WTC11 (cell line): ENCODE measurements around the gene DCXR. TPM values are rescaled to one million over a fixed set of nuclear protein-coding genes. Genes with fewer than 3 reads are reported as not detected.

Experiments used
- ATAC-seq: fragments of 200-7000 bp; cut with Tn5 transposase; 2 replicates; pipeline ENCODE4 v1.10.0; 2021; ENCODE audit warnings: mild to moderate bottlenecking, moderate library complexity
- CTCF ChIA-PET: fragments of 300-600 bp; sonication (Branson Sonifier 250); formaldehyde crosslinking; loops from one replicate; lab custom pipeline; 2021; ENCODE audit warnings: antibody characterized with exemption; lab: Charles Lee
- POLR2A ChIA-PET: fragments of 350-600 bp; sonication (Branson Sonifier 250); formaldehyde crosslinking; loops from one replicate; lab custom pipeline; 2021; ENCODE audit warnings: antibody characterized with exemption; lab: Charles Lee
- DNase-seq: peaks from one replicate; pipeline ENCODE4 v3.0.0; 2021; ENCODE audit warnings: low spot score
- H3K27ac Mint-ChIP-seq: 2 replicates; pipeline ENCODE4 v1.8.0; 2021; ENCODE audit warnings: mixed read lengths
- H3K27me3 Mint-ChIP-seq: 2 replicates; pipeline ENCODE4 v1.8.0; 2021; ENCODE audit warnings: low read depth, mild to moderate bottlenecking, moderate library complexity, mixed read lengths
- H3K36me3 Mint-ChIP-seq: 2 replicates; pipeline ENCODE4 v1.8.0; 2021; ENCODE audit warnings: mixed read lengths
- H3K4me1 Mint-ChIP-seq: 2 replicates; pipeline ENCODE4 v1.8.0; 2022; ENCODE audit warnings: mixed read lengths
- H3K4me3 Mint-ChIP-seq: 2 replicates; pipeline ENCODE4 v1.8.0; 2021; ENCODE audit warnings: mild to moderate bottlenecking, moderate library complexity, mixed read lengths
- H3K9me3 Mint-ChIP-seq: 2 replicates; pipeline ENCODE4 v1.8.0; 2021; ENCODE audit warnings: mixed read lengths
- ELF4 ChIP-seq: sonication (generic); formaldehyde crosslinking; IDR thresholded peaks from 2 replicates; pipeline ENCODE4 v1.8.1; 2022; ENCODE audit warnings: low read depth, mild to moderate bottlenecking, moderate library complexity, missing genetic modification reagents
- FOXP1 ChIP-seq: sonication (generic); formaldehyde crosslinking; IDR thresholded peaks from 2 replicates; pipeline ENCODE4 v1.8.0; 2022; ENCODE audit warnings: missing genetic modification reagents, mild to moderate bottlenecking, moderate library complexity, borderline replicate concordance
- GABPB1 ChIP-seq: sonication (generic); formaldehyde crosslinking; IDR thresholded peaks from 2 replicates; pipeline ENCODE4 v1.8.1; 2023; ENCODE audit warnings: mild to moderate bottlenecking, missing genetic modification reagents
- IRF2 ChIP-seq: sonication (generic); formaldehyde crosslinking; IDR thresholded peaks from 2 replicates; pipeline ENCODE4 v1.8.0; 2022; ENCODE audit warnings: low read depth, missing genetic modification reagents, borderline replicate concordance
- NFATC4 ChIP-seq: fragments of 250-450 bp; sonication (Bioruptor Pico); IDR thresholded peaks from 2 replicates; pipeline ENCODE4 v1.9.0; 2021; ENCODE audit warnings: mild to moderate bottlenecking
- NR2C2 ChIP-seq: sonication (generic); formaldehyde crosslinking; IDR thresholded peaks from 2 replicates; pipeline ENCODE4 v1.8.0; 2022; ENCODE audit warnings: mild to moderate bottlenecking, missing genetic modification reagents
- OVOL2 ChIP-seq: fragments of 250-450 bp; sonication (Bioruptor Pico); IDR thresholded peaks from 2 replicates; pipeline ENCODE4 v1.9.0; 2021; ENCODE audit warnings: mild to moderate bottlenecking, borderline replicate concordance
- RORB ChIP-seq: fragments of 250-450 bp; sonication (Bioruptor Pico); IDR thresholded peaks from 2 replicates; pipeline ENCODE4 v1.9.0; 2021; ENCODE audit warnings: mild to moderate bottlenecking
- ZNF121 ChIP-seq: sonication (generic); formaldehyde crosslinking; IDR thresholded peaks from 2 replicates; pipeline ENCODE4 v1.8.0; 2023; ENCODE audit warnings: missing genetic modification reagents
- ZNF263 ChIP-seq: sonication (generic); formaldehyde crosslinking; IDR thresholded peaks from 2 replicates; pipeline ENCODE4 v1.8.1; 2022; ENCODE audit warnings: low read depth, mild to moderate bottlenecking, moderate library complexity, missing genetic modification reagents
- ZNF671 ChIP-seq: fragments of 250-450 bp; sonication (Bioruptor Pico); IDR thresholded peaks from 2 replicates; pipeline ENCODE4 v1.8.0; 2021; ENCODE audit warnings: mild to moderate bottlenecking
- total RNA-seq: library from RNA; stranded (reverse); gene quantifications from 3 replicates; pipeline ENCODE4 v1.2.3, GENCODE V29; 2021
- TF ChIP-seq, protein P1 (sequence below): sonication (generic); formaldehyde crosslinking; IDR thresholded peaks from 2 replicates; pipeline ENCODE4 v1.8.1; 2022; ENCODE audit warnings: mild to moderate bottlenecking, missing genetic modification reagents, moderate library complexity, borderline replicate concordance
- TF ChIP-seq, protein P2 (sequence below): sonication (generic); formaldehyde crosslinking; IDR thresholded peaks from 2 replicates; pipeline ENCODE4 v1.8.1; 2022; ENCODE audit warnings: low read depth, missing genetic modification reagents, borderline replicate concordance
- TF ChIP-seq, protein P3 (sequence below): sonication (generic); formaldehyde crosslinking; IDR thresholded peaks from 2 replicates; pipeline ENCODE4 v1.8.0; 2022; ENCODE audit warnings: mild to moderate bottlenecking, missing genetic modification reagents
- TF ChIP-seq, protein P4 (sequence below): sonication (generic); formaldehyde crosslinking; IDR thresholded peaks from 2 replicates; pipeline ENCODE4 v1.8.1; 2022; ENCODE audit warnings: missing genetic modification reagents, borderline replicate concordance

Gene DCXR
- total RNA-seq, 1 experiment from 2014 or later, result 130 TPM

DNA sequence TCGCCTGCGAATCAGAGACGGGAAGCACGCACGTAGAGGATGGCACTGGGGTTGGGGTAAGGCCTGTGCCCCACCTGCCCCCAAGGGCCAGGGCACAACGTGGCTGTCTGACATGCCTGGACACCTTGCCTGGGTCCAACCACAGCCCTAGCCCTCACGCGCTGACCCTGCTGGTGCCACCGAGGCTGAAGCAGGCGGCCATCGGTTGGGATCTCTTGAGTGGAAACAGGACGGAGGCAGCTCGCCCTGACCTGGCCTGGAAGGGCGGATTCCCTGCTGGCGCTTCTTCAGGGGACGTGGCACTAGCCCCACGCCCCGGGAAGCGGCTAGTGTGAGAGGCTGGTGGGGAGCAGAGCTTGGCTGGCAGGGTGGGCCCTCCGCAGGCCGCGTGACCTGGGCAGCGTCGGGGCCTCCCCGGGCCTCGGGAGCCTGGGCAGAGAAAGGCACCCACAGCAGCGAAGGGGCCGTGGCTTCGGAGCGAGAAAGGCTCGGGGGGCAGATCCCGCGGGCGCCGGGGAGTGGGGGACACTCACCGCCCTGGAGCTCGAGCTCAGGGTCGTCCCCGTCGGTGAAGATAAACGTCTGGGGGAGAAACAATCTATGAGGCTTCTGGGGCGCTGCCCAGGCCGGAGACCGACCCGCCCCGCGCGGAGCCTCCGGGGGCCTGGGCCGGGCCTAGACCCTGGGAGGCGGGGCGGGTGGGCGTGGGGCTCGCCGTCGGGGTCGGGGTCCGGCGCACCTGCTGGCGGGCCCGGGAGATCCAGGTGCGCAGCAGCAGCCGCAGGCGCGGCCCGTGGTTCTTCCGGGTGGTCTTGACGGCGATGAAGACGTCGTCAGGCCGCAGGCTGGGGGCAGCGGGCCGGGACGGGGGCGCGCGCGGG lies 13.5 kb upstream of the DCXR start:
- no peaks in the 10 kb centered on the region for H3K9me3 Mint-ChIP-seq
- TF ChIP-seq RORB (CRISPR knock-in tag) (no peak), FOXP1 (CRISPR knock-in tag) (peak; percentile 42; the same call in 1 of the 2 replicates)
- POLR2A ChIA-PET, result interaction anchor here (1.8 kb wide), 1 partner anchor 14 kb away, joined by 6 read pairs; the partner anchor contains the start of gene DCXR
- peak overlapping the region; percentile 79 for H3K27ac Mint-ChIP-seq
- H3K4me1 Mint-ChIP-seq, result peaks cover 4% of the 10 kb centered on the region
- H3K4me3 Mint-ChIP-seq, result peak overlapping the region; percentile 89
- CTCF ChIA-PET, result interaction anchor here (0.5 to 5.8 kb wide), 5 partner anchors 13 to 51 kb away, joined by 3 to 31 read pairs (median 3); partner anchors contain the start of genes DCXR, FASN, LRRC45 and RAC3
- peak; percentile 18 for ATAC-seq
- peaks cover 15% of the 10 kb centered on the region for H3K36me3 Mint-ChIP-seq
- DNase-seq, result no peak
- no peaks in the 10 kb centered on the region for H3K27me3 Mint-ChIP-seq

DNA sequence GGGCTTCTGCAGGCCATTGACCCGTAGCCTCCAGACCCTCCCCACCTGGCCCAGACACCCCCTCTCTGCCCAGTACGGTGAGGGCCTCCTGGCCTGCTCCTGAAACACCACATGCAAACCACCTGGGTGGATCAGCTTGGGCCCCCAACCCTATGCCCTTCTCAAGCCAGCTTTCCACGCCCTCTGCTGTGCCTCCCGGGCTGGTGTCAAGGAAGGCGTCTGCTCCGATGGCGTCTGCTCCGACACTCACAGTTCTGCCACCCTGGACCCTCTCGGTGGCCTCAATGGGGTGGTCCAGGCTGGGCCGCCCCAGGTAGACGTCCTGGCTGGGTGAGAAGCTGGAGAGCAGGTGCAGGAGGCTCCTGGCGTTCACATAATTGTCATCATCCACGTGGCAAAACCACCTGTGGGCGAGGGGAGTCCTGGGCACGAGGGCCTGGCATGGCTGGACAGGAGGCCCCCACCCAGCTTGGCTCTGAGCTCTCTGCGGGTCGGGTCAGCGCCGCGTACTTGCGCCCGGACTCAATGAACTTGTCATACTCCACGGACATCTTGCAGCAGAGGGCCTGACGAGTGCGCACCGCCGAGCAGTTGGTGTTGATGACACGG lies 12.8 kb upstream of the DCXR start:
- Mint-ChIP-seq H3K9me3 (no peaks in the 10 kb centered on the region), H3K4me1 (peaks cover 4% of the 10 kb centered on the region), H3K4me3 (peak overlapping the region; percentile 89), H3K27me3 (no peaks in the 10 kb centered on the region), H3K27ac (peak overlapping the region; percentile 79), H3K36me3 (peaks cover 14% of the 10 kb centered on the region)
- TF ChIP-seq GABPB1 (CRISPR knock-in tag) (no peak), NR2C2 (CRISPR knock-in tag) (no peak), NFATC4 (CRISPR knock-in tag) (no peak), ELF4 (CRISPR knock-in tag) (no peak), ZNF671 (CRISPR knock-in tag) (no peak), ZNF121 (CRISPR knock-in tag) (no peak), OVOL2 (CRISPR knock-in tag) (no peak), ZNF263 (CRISPR knock-in tag) (no peak), IRF2 (CRISPR knock-in tag) (no peak)
- TF ChIP-seq, protein P1, sequence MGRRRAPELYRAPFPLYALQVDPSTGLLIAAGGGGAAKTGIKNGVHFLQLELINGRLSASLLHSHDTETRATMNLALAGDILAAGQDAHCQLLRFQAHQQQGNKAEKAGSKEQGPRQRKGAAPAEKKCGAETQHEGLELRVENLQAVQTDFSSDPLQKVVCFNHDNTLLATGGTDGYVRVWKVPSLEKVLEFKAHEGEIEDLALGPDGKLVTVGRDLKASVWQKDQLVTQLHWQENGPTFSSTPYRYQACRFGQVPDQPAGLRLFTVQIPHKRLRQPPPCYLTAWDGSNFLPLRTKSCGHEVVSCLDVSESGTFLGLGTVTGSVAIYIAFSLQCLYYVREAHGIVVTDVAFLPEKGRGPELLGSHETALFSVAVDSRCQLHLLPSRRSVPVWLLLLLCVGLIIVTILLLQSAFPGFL, result no peak
- TF ChIP-seq, protein P2, sequence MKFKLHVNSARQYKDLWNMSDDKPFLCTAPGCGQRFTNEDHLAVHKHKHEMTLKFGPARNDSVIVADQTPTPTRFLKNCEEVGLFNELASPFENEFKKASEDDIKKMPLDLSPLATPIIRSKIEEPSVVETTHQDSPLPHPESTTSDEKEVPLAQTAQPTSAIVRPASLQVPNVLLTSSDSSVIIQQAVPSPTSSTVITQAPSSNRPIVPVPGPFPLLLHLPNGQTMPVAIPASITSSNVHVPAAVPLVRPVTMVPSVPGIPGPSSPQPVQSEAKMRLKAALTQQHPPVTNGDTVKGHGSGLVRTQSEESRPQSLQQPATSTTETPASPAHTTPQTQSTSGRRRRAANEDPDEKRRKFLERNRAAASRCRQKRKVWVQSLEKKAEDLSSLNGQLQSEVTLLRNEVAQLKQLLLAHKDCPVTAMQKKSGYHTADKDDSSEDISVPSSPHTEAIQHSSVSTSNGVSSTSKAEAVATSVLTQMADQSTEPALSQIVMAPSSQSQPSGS (CRISPR knock-in tag), result no peak
- TF ChIP-seq, protein P3, sequence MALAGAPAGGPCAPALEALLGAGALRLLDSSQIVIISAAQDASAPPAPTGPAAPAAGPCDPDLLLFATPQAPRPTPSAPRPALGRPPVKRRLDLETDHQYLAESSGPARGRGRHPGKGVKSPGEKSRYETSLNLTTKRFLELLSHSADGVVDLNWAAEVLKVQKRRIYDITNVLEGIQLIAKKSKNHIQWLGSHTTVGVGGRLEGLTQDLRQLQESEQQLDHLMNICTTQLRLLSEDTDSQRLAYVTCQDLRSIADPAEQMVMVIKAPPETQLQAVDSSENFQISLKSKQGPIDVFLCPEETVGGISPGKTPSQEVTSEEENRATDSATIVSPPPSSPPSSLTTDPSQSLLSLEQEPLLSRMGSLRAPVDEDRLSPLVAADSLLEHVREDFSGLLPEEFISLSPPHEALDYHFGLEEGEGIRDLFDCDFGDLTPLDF (CRISPR knock-in tag), result no peak
- TF ChIP-seq, protein P4, sequence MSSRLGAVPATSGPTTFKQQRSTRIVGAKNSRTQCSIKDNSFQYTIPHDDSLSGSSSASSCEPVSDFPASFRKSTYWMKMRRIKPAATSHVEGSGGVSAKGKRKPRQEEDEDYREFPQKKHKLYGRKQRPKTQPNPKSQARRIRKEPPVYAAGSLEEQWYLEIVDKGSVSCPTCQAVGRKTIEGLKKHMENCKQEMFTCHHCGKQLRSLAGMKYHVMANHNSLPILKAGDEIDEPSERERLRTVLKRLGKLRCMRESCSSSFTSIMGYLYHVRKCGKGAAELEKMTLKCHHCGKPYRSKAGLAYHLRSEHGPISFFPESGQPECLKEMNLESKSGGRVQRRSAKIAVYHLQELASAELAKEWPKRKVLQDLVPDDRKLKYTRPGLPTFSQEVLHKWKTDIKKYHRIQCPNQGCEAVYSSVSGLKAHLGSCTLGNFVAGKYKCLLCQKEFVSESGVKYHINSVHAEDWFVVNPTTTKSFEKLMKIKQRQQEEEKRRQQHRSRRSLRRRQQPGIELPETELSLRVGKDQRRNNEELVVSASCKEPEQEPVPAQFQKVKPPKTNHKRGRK, result no peak
- ChIA-PET POLR2A (no interaction called here), CTCF (interaction anchor here (1.5 to 5.8 kb wide), 4 partner anchors 12 to 48 kb away, joined by 3 to 31 read pairs (median 10); partner anchors contain the start of genes DCXR, FASN, LRRC45 and RAC3)
- ATAC-seq (no peak), DNase-seq (no peak)
